ENCODE results near the gene WDR90.
A peak's percentile ranks its signal among the peaks of the same experiment; 100 is the strongest.
"Not testable (repeated sequence)": the region's sequence is repeated elsewhere in the genome, so short reads cannot be mapped to it uniquely, and the experiment has no call there.

Gene WDR90

GRCh38 chr16:677316-678190 lies 28.4 kb downstream of the WDR90 start:
- DNase-seq: no peak

GRCh38 chr16:678209-678857 lies 29.2 kb downstream of the WDR90 start:
- DNase-seq: no peak

DNA sequence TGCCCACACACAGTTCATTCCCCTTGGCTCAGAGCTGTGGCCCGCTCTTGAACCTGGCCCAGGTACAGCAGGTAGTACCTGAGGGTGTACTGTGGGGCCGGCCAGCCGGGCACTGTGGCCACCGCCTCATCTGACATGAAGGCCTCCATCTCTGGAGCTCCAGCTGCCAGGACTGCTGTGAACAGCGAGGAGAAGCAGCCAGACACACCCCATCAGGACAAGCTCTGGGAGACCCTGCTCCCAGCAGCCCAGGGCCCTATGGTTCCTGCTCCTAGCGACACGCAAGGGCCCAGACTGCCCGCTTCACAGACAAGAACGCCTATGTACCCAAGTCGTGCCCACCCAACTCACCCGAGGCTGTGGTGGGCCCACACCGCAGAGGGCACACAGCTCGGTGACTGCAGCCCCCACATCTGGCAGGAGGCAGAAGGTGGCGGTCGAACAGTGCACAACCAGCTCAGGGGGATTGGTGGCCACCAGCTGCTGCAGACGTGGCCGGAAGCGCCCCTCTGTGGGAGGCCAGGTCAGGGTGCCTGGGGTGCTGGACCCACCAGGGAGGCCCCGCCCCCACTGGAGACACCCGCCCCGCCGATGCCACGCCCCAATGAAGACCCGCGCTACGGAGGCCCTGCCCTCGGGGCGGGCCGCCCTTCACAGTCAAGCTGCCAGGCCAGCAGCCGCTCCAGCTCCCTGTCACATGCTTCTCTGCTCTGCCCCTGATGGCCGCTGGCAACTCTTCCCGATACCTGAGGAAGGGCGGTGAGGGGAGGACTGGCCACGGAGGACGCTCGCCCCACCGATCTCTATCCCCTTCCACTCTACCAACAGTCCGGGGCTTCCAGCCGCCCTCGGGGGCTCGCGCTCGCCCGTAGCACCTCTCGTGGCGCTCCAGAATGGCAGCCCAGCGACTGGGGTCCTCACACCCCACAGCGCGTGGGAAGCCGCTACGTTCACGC lies 30.0 kb downstream of the WDR90 start:
- no peak for DNase-seq

- DNase-seq: no peak
Observed at GRCh38 chr16:679814-680624, 30.9 kb downstream of the WDR90 start, which contains the start of gene STUB1. Gene STUB1 (plus strand): TSS chr16:680410. CDS start chr16:680526, 116 bp downstream.

GRCh38 chr16:680625-680945 lies 31.4 kb downstream of the WDR90 start:
- no peak for DNase-seq

DNA sequence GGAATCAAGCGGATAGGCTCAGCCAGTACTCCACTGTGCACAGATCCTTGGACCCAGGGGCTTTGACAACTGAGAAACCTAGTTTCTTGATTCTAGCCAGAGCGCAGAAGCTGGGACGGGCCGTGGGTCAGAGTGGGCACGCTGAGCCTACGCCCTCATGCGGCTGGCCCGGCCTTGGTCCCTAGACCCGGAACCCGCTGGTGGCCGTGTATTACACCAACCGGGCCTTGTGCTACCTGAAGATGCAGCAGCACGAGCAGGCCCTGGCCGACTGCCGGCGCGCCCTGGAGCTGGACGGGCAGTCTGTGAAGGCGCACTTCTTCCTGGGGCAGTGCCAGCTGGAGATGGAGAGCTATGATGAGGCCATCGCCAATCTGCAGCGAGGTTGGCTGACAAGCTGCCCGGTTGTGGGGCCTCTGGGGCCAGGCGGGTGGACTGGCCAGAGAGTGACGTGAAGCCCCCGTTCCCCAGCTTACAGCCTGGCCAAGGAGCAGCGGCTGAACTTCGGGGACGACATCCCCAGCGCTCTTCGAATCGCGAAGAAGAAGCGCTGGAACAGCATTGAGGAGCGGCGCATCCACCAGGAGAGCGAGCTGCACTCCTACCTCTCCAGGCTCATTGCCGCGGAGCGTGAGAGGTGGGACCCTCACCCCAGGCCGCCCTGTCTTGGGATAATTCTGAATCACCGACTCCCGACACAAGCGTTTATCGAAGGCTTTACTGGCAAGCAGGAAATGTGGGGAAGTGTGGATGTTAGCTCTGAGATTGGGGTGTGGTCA lies 32.0 kb downstream of the WDR90 start:
- no peak for DNase-seq

DNA sequence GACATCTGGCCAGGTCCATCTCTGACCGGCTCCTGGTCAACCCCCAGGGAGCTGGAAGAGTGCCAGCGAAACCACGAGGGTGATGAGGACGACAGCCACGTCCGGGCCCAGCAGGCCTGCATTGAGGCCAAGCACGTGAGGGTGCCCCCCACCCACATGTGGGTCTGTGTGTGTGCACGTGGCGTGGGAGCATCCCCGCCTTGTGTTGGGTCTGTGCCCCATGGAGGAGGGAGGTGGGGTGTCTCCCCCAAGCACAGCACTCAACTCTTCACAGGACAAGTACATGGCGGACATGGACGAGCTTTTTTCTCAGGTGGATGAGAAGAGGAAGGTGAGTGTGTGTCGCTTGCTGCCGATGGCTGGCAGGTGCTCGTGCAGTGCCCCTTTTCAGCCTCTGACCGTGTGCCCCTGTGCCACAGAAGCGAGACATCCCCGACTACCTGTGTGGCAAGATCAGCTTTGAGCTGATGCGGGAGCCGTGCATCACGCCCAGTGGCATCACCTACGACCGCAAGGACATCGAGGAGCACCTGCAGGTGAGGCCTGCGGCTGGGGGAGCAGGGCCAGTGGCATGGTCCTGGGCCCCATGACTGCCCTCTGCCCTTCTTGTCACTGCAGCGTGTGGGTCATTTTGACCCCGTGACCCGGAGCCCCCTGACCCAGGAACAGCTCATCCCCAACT lies 32.7 kb downstream of the WDR90 start:
- no peak for DNase-seq

DNA sequence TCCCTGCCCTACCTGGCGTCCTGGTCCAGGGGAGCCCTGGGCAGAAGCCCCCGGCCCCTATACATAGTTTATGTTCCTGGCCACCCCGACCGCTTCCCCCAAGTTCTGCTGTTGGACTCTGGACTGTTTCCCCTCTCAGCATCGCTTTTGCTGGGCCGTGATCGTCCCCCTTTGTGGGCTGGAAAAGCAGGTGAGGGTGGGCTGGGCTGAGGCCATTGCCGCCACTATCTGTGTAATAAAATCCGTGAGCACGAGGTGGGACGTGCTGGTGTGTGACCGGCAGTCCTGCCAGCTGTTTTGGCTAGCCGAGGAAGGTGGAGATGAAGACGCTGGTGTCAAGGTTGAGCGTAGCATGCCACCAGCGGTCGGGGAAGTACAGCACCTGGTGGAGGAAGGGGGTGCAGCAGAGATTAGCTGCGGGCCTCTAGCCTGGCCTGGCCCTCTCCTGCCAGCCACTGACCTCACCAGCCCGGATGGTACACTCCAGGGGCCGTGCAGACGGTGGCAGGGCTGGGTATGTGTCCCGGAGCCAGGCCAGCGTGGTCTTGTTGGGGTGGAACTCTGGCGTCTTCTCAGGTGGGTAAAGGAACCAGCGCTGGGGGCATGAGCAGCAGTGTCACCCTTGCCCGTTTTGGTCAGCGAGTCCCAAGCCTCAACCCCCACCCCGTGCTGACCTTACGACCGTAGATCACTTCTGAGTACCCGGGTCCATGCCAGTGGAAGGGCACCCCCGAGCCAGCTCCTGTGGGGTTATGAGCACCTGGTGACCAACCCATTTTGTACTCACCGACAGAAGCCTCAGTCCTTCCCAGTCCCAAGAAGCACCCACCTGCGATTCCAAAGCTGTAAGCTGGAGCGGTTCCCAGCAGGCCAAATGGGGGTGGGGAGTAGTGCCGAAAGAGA lies 33.6 kb downstream of the WDR90 start:
- DNase-seq: no peak

GRCh38 chr16:683396-684070 lies 34.4 kb downstream of the WDR90 start:
- DNase-seq: no peak

GRCh38 chr16:684071-684794 lies 35.1 kb downstream of the WDR90 start, which contains the start of gene JMJD8:
Gene JMJD8 (minus strand): TSS chr16:684334. CDS start chr16:684319, 15 bp downstream.
- peak; percentile 75 for DNase-seq

DNA sequence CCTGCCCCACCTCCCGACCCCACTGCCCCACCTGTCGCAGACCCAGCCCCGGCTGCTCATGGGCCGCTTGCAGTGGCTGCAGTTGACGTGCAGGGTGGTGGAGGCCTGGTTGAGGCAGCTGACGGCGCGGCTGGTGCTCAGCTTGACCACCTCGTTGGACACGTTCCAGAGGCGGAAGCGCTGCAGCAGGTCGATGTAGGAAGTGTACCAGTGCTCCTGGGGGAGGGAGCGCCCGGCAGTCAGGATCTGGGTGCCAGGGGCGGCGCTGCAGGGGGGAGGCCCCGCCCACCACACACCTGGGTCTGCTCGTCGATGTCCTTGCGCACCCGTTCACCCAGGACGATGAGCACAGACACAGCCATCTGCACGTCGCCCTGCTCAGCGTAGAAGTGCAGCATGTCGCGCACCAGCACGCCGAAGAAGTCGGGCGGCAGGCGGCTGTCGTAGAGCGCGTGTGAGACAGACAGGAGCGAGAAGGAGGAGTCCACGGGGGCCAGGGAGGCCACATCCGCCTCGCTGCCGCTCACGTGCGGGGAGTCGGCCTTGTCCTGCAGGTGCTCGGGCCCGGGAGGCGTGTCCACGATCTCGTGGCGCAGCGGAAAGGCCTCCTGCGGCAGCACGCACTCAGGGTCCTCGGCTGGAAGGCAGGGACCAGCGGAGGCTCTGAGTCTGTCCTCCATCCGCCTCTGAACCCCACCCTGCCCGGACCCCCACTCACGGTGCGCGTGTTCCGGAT lies 36.0 kb downstream of the WDR90 start:
- DNase-seq: no peak

- no peak for DNase-seq
Observed at GRCh38 chr16:685967-686366, 36.8 kb downstream of the WDR90 start.

DNA sequence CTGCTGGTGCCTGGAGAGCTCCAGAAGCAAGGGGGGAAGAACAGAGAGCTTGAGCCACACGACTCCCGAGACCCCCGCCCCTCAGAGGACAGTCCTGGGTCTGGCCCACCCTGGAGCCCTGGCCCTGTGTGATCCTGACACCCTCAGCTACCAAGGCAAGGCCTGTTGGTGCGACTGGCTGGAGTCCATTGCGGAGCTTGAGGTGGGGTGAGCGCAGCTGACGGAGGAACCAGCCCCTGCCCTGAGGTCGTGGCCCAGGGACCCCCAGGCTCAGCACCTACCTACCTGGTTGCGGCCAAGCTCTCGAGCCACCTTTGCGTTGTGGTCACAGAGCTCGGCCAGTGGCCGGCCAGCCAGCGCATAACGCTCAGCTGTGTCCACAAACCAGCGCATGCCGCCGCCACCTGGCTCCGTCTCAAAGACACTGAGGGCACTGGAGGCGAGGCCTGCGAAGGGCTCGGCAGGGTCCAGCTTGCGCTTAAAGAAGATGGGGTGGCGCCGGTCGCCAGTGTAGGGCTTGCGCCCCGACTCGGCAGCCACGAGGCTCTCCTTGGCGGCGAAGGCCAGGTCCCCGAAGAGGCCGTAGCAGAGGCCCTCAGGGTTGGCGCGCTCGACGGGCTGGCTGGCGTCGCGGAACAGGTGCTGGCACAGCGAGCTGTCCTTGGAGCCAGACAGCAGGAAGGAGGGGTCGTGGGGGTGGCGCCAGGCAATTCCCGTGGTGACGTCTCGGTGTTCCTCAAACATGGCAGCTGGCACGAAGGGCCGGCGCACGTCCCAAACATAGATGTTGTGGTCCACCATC lies 37.5 kb downstream of the WDR90 start:
- no peak for DNase-seq

GRCh38 chr16:687499-687898 lies 38.3 kb downstream of the WDR90 start:
- DNase-seq: no peak

DNA sequence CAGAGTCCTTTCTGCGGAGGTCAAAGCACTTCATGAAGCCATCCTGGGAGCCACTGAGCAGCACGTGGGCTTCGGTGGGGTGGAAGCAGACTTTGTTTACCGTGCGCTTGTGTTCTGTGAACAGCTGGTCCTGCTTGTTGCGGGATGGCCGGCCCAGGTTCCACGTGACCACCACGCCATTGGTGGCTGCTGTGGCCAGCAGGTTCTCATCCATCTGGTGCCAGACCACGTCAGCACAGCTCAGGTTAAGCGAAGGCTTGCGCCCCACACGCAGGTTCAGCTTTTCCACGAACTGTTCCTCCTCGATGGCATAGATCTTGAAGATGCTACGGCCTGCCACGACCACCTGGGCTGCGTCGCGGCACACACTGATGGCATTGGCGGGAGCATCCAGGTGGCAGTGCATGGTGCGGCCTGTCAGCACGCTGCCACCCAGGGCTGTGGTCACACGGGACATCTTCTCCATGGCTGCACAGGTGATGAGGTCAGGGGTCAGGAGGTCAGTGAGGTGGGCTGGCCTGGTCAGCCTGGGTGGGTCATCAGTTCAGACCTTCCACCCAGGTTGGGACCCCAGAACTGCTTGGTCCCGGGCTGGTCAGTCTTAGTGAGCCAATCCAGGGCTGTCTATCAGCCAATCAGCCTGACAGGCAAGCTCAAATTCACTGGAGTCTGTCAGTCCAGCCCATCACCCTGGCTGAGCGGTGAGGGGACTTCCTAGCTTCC lies 40.2 kb downstream of the WDR90 start:
- DNase-seq: no peak

DNA sequence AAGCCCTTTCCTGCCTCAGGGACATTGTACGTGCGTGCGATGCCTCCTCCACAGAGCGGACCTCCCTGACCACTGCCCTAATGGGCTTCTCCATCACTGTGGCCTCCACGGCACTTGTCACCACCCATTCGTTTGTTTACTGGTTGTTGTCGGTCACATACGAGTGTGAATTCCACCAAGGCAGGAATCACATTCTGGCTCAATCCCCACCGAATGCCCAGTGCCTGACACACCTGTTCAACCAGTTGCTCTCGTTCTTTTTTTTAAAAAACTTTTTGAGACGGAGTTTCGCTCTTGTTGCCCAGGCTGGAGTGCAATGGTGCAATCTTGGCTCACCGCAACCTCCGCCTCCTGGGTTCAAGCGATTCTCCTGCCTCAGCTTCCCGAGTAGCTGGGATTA lies 42.1 kb downstream of the WDR90 start:
- not testable (repeated sequence) for DNase-seq

Measured in SIG-M5 (cell line).